WERI-Rb-1 (cell line): ENCODE measurements around the gene COL4A5.

ENCODE experiments used
- DNase-seq: peaks from one replicate; pipeline ENCODE4 v3.0.0-alpha.2; 2020
- H3K27ac ChIP-seq: fragments of 250-450 bp; sonication (Bioruptor Pico); 2 replicates; pipeline ENCODE4 v1.5.1; 2020; ENCODE audit warnings: mild to moderate bottlenecking, moderate library complexity
- H3K27me3 ChIP-seq: fragments of 250-450 bp; sonication (Bioruptor Pico); 2 replicates; pipeline ENCODE4 v1.5.1; 2021; ENCODE audit warnings: mild to moderate bottlenecking, low read depth, moderate library complexity; ENCODE audit not compliant: insufficient read depth, severe bottlenecking
- H3K36me3 ChIP-seq: fragments of 250-450 bp; sonication (Bioruptor Pico); 2 replicates; pipeline ENCODE4 v1.5.1; 2020; ENCODE audit warnings: mild to moderate bottlenecking, moderate library complexity
- H3K4me3 ChIP-seq: 2 replicates; pipeline ENCODE4 v1.5.1; 2011; ENCODE audit warnings: low read depth, mild to moderate bottlenecking, control low read depth, low read length
- H3K9me3 ChIP-seq: fragments of 250-450 bp; sonication (Bioruptor Pico); 2 replicates; pipeline ENCODE4 v1.5.1; 2021; ENCODE audit warnings: mild to moderate bottlenecking, moderate library complexity; ENCODE audit not compliant: severe bottlenecking
- CTCF ChIP-seq: IDR thresholded peaks from 2 replicates; pipeline ENCODE4 v1.5.1; 2011; ENCODE audit warnings: low read depth, mild to moderate bottlenecking, control low read depth, inconsistent platforms, low read length

Gene COL4A5

GRCh38 chrX:108601276-108601675, 161.6 kb downstream of the COL4A5 start:
- no peaks in the 10 kb centered on the region for H3K9me3 ChIP-seq
- no peak overlapping the region for H3K27ac ChIP-seq
- H3K4me3 ChIP-seq: no peak overlapping the region
- TF ChIP-seq CTCF: no peak
- no peaks in the 10 kb centered on the region for H3K36me3 ChIP-seq
- no peak for DNase-seq
- peaks cover 37% of the 10 kb centered on the region for H3K27me3 ChIP-seq

- H3K4me3 ChIP-seq: no peak overlapping the region
- peaks cover 12% of the 10 kb centered on the region for H3K27me3 ChIP-seq
- no peaks in the 10 kb centered on the region for H3K36me3 ChIP-seq
- H3K9me3 ChIP-seq: no peaks in the 10 kb centered on the region
- no peak overlapping the region for H3K27ac ChIP-seq
- no peak for TF ChIP-seq CTCF
- DNase-seq: no peak
Measured at GRCh38 chrX:108610141-108610540, 170.5 kb downstream of the COL4A5 start.

GRCh38 chrX:108614616-108615015, 175.0 kb downstream of the COL4A5 start:
- no peak overlapping the region for H3K27ac ChIP-seq
- no peaks in the 10 kb centered on the region for H3K36me3 ChIP-seq
- no peaks in the 10 kb centered on the region for H3K9me3 ChIP-seq
- no peak overlapping the region for H3K4me3 ChIP-seq
- no peak for DNase-seq
- H3K27me3 ChIP-seq: peaks cover 7% of the 10 kb centered on the region
- no peak for TF ChIP-seq CTCF

GRCh38 chrX:108640817-108641216, 201.2 kb downstream of the COL4A5 start:
- Histone ChIP-seq H3K4me3 (no peak overlapping the region), H3K36me3 (no peaks in the 10 kb centered on the region), H3K9me3 (no peaks in the 10 kb centered on the region), H3K27me3 (peaks cover 10% of the 10 kb centered on the region), H3K27ac (no peak overlapping the region)
- no peak for TF ChIP-seq CTCF
- DNase-seq: no peak

- Histone ChIP-seq H3K27ac (no peak overlapping the region), H3K4me3 (no peak overlapping the region), H3K9me3 (no peaks in the 10 kb centered on the region), H3K27me3 (peaks cover 10% of the 10 kb centered on the region), H3K36me3 (no peaks in the 10 kb centered on the region)
- no peak for TF ChIP-seq CTCF
- DNase-seq: no peak
Measured at GRCh38 chrX:108641589-108642272, 202.1 kb downstream of the COL4A5 start.

GRCh38 chrX:108642273-108642628, 202.6 kb downstream of the COL4A5 start:
- no peak for TF ChIP-seq CTCF
- Histone ChIP-seq H3K27me3 (peaks cover 10% of the 10 kb centered on the region), H3K27ac (no peak overlapping the region), H3K9me3 (no peaks in the 10 kb centered on the region), H3K36me3 (no peaks in the 10 kb centered on the region), H3K4me3 (no peak overlapping the region)
- DNase-seq: no peak
